K562 (cell line): ENCODE results near the gene PLAAT5. TPM values are rescaled to one million over a fixed set of nuclear protein-coding genes. Genes with fewer than 3 reads are reported as not detected.

Experiments
- CC2D1A ChIP-seq: fragments of 450-650 bp; IDR thresholded peaks from 2 replicates; pipeline ENCODE4 v1.6.1; 2017; ENCODE audit warnings: mild to moderate bottlenecking
- CCNT2 ChIP-seq: IDR thresholded peaks from 2 replicates; pipeline ENCODE4 v1.6.1; 2011; ENCODE audit warnings: borderline replicate concordance, low read depth, mild to moderate bottlenecking, moderate library complexity, mixed read lengths, low read length; ENCODE audit not compliant: insufficient read length; ENCODE audit errors: extremely low read depth
- CHD2 ChIP-seq: IDR thresholded peaks from 2 replicates; pipeline ENCODE4 v1.6.1; 2011; ENCODE audit warnings: low read depth, low read length
- CREB1 ChIP-seq, 2 experiments: sonication (generic) in 1 of 2; formaldehyde crosslinking in 1 of 2; IDR thresholded peaks; 2 replicates each; pipeline versions ENCODE4 v1.6.1 to v1.8.0; 2012 to 2022; ENCODE audit warnings: inconsistent platforms in 1 of 2, mild to moderate bottlenecking in 1 of 2, missing genetic modification reagents in 1 of 2, moderate library complexity in 1 of 2
- ELF1 ChIP-seq: fragments of 200-800 bp; sonication (Bioruptor generic); IDR thresholded peaks from 2 replicates; pipeline ENCODE4 v1.6.1; 2016; ENCODE audit warnings: missing genetic modification characterization, missing compliant biosample characterization
- ETV1 ChIP-seq: fragments of 450-650 bp; conservative IDR thresholded peaks from 2 replicates; pipeline ENCODE4 v1.6.1; 2016; ENCODE audit warnings: missing genetic modification characterization, control low read depth, low read depth, missing compliant biosample characterization
- FOXJ3 ChIP-seq: sonication (generic); formaldehyde crosslinking; IDR thresholded peaks from 2 replicates; pipeline ENCODE4 v1.4.0; 2020; ENCODE audit warnings: mild to moderate bottlenecking, missing genetic modification reagents
- HOXB6 ChIP-seq: fragments of 250-450 bp; sonication (Bioruptor Pico); IDR thresholded peaks from 2 replicates; pipeline ENCODE4 v1.5.1; 2022; ENCODE audit warnings: mild to moderate bottlenecking, borderline replicate concordance
- MTA1 ChIP-seq: fragments of 450-650 bp; IDR thresholded peaks from 2 replicates; pipeline ENCODE4 v1.6.1; 2017; ENCODE audit warnings: borderline replicate concordance
- MXI1 ChIP-seq: IDR thresholded peaks from 2 replicates; pipeline ENCODE4 v1.6.1; 2011; ENCODE audit warnings: low read depth, mild to moderate bottlenecking, improper control_type of control experiment, low read length
- NR1H2 ChIP-seq: sonication (generic); formaldehyde crosslinking; IDR thresholded peaks from 2 replicates; pipeline ENCODE4 v1.4.0; 2020; ENCODE audit warnings: mild to moderate bottlenecking, missing genetic modification reagents
- OTX1 ChIP-seq: fragments of 450-650 bp; formaldehyde crosslinking; IDR thresholded peaks from 2 replicates; pipeline ENCODE4 v1.4.0; 2022; ENCODE audit warnings: mild to moderate bottlenecking
- POLR3A ChIP-seq: IDR thresholded peaks from 2 replicates; pipeline ENCODE4 v1.6.1; 2011; ENCODE audit warnings: borderline replicate concordance, mild to moderate bottlenecking, moderate library complexity; ENCODE audit not compliant: insufficient read length, insufficient read depth; ENCODE audit errors: extremely low read depth
- SAFB2 ChIP-seq: fragments of 200-400 bp; formaldehyde crosslinking; IDR thresholded peaks from 2 replicates; pipeline ENCODE4 v1.6.1; 2018; ENCODE audit warnings: borderline replicate concordance, low read length, low read depth, moderate library complexity; ENCODE audit not compliant: severe bottlenecking
- SIX5 ChIP-seq, 2 experiments: IDR thresholded peaks; 2 replicates each; pipeline ENCODE4 v1.6.1; 2011; ENCODE audit warnings: low read length in 2 of 2, borderline replicate concordance in 1 of 2, low read depth in 1 of 2, mild to moderate bottlenecking in 1 of 2, moderate library complexity in 1 of 2; ENCODE audit not compliant: insufficient read depth in 1 of 2
- TEAD4 ChIP-seq, 2 experiments: sonication (generic) in 1 of 2; formaldehyde crosslinking in 1 of 2; IDR thresholded peaks; 2 replicates each; pipeline versions ENCODE4 v1.6.1 to v1.8.0; 2012 to 2022; ENCODE audit warnings: borderline replicate concordance in 1 of 2, inconsistent platforms in 1 of 2, low read length in 1 of 2, mild to moderate bottlenecking in 1 of 2, missing genetic modification reagents in 1 of 2
- ZNF143 ChIP-seq: sonication (generic); formaldehyde crosslinking; IDR thresholded peaks from 2 replicates; pipeline ENCODE4 v1.9.0; 2022; ENCODE audit warnings: mild to moderate bottlenecking, missing genetic modification reagents
- ZNF224 ChIP-seq: sonication (generic); formaldehyde crosslinking; IDR thresholded peaks from 2 replicates; pipeline ENCODE4 v1.8.0; 2022; ENCODE audit warnings: mild to moderate bottlenecking, missing genetic modification reagents
- polyA plus RNA-seq, 8 experiments: library from polyadenylated mRNA; depleted of rRNA in 4 of 8; stranded (reverse) in 5 of 8; unstranded in 3 of 8; fragments of >200 nt; fragmentation: Nextera tagmentation in 2 of 8; fragmentation: Illumina TruSeq in 1 of 8; extraction: Ambion mirVana in 2 of 8; extraction: Trizol in 1 of 8; gene quantifications; 2 replicates each; pipeline versions ENCODE4 v1.2.1 to v1.2.3, GENCODE V29; 2011 to 2014; ENCODE audit warnings: inconsistent platforms in 1 of 8, missing spikeins in 1 of 8
- total RNA-seq, 7 experiments: library from RNA; depleted of rRNA in 6 of 7; stranded (reverse); fragments of >200 nt in 6 of 7; fragmentation: Illumina TruSeq in 2 of 7; extraction: Trizol in 2 of 7; gene quantifications; 2 replicates each; pipeline versions ENCODE4 v1.2.1 to v1.2.3, GENCODE V29; 2011 to 2021; ENCODE audit warnings: low replicate concordance in 1 of 7
- TF ChIP-seq, protein P1 (sequence below): fragments of 450-650 bp; IDR thresholded peaks from 2 replicates; pipeline ENCODE4 v1.6.1; 2016; ENCODE audit warnings: borderline replicate concordance
- TF ChIP-seq, protein P2 (sequence below): fragments of 250-450 bp; sonication (Bioruptor Pico); IDR thresholded peaks from 2 replicates; pipeline ENCODE4 v1.5.0; 2020; ENCODE audit warnings: mild to moderate bottlenecking
- TF ChIP-seq, protein P3 (sequence below): sonication (generic); formaldehyde crosslinking; IDR thresholded peaks from 2 replicates; pipeline ENCODE4 v1.8.1; 2022; ENCODE audit warnings: missing genetic modification reagents
- TF ChIP-seq, protein P4 (sequence below): conservative IDR thresholded peaks from 2 replicates; pipeline ENCODE4 v1.6.1; 2011; ENCODE audit warnings: low read depth, mild to moderate bottlenecking, low read length; ENCODE audit not compliant: control insufficient read depth

The PLAAT5 gene
- total and polyA plus RNA-seq, 9 of the 15 experiments (the other 6 are each of a cell fraction or from before 2014, with no cell fraction given), result not detected

DNA sequence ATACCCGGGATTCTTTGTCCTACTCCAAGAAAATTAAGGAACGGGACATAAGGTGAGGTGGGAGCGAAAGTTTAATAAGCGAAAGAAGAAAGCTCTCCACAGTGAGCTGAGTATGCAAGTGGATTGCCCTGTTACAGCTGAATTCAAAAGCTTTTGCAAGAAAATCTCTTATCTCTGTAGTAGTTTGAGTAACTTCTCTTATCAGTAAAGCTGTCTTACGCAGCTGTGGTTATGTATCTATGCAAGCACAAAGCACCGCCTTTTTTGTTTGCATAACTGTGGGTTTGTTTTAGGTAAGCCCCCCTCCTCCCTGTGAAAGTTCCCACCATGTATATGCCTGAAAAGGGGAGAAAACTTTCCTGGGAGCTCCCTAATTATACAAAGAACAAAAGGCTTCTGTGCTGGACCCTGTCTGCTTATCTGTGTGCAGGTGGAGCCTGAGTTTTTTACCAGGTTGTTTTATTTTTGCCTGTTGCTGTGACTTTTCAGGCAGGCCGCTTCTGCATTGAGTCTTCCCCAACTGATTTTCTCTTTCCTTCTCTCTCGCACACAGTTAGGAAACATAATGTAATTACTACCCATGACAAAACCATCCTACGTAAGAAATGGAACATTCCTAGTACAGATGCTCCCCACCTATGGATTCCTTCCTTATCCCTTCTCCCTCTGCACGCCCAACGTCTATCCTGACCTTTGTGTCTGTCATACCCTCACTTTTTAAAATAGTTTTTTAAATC is 837 bp upstream of the PLAAT5 start (continued):
- TF ChIP-seq FOXJ3 (no peak), ELF1 (tag) (no peak), OTX1 (no peak), CCNT2 (peak; percentile 33), ZNF224 (CRISPR knock-in tag) (no peak), ZNF143 (CRISPR knock-in tag) (no peak), CREB1 (IDR thresholded peaks at IDR 0.05) (no peak; the same call in 1 of the 2 replicates), CREB1 (CRISPR knock-in tag; IDR thresholded peaks at IDR 0.05) (no peak), MXI1 (no peak), HOXB6 (no peak), CC2D1A (no peak), MTA1 (peak; percentile 30; the same call in 1 of the 2 replicates), SAFB2 (no peak), SIX5 (IDR thresholded peaks at IDR 0.05; ENCODE audit: borderline replicate concordance in 1 of 2, insufficient read depth in 1 of 2, low read depth in 1 of 2, low read length in 2 of 2) (no peak), ETV1 (tag) (no peak), TEAD4 (IDR thresholded peaks at IDR 0.05; ENCODE audit: low read length) (peak; percentile 87), TEAD4 (CRISPR knock-in tag; IDR thresholded peaks at IDR 0.05; ENCODE audit: borderline replicate concordance) (no peak), POLR3A (no peak), CHD2 (no peak), NR1H2 (CRISPR knock-in tag) (no peak)
- TF ChIP-seq, protein P1, sequence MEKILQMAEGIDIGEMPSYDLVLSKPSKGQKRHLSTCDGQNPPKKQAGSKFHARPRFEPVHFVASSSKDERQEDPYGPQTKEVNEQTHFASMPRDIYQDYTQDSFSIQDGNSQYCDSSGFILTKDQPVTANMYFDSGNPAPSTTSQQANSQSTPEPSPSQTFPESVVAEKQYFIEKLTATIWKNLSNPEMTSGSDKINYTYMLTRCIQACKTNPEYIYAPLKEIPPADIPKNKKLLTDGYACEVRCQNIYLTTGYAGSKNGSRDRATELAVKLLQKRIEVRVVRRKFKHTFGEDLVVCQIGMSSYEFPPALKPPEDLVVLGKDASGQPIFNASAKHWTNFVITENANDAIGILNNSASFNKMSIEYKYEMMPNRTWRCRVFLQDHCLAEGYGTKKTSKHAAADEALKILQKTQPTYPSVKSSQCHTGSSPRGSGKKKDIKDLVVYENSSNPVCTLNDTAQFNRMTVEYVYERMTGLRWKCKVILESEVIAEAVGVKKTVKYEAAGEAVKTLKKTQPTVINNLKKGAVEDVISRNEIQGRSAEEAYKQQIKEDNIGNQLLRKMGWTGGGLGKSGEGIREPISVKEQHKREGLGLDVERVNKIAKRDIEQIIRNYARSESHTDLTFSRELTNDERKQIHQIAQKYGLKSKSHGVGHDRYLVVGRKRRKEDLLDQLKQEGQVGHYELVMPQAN, result no peak
- TF ChIP-seq, protein P2, sequence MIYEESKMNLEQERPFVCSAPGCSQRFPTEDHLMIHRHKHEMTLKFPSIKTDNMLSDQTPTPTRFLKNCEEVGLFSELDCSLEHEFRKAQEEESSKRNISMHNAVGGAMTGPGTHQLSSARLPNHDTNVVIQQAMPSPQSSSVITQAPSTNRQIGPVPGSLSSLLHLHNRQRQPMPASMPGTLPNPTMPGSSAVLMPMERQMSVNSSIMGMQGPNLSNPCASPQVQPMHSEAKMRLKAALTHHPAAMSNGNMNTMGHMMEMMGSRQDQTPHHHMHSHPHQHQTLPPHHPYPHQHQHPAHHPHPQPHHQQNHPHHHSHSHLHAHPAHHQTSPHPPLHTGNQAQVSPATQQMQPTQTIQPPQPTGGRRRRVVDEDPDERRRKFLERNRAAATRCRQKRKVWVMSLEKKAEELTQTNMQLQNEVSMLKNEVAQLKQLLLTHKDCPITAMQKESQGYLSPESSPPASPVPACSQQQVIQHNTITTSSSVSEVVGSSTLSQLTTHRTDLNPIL (CRISPR knock-in tag), result no peak
- TF ChIP-seq, protein P3, sequence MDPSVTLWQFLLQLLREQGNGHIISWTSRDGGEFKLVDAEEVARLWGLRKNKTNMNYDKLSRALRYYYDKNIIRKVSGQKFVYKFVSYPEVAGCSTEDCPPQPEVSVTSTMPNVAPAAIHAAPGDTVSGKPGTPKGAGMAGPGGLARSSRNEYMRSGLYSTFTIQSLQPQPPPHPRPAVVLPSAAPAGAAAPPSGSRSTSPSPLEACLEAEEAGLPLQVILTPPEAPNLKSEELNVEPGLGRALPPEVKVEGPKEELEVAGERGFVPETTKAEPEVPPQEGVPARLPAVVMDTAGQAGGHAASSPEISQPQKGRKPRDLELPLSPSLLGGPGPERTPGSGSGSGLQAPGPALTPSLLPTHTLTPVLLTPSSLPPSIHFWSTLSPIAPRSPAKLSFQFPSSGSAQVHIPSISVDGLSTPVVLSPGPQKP (CRISPR knock-in tag), result no peak
- TF ChIP-seq, protein P4, sequence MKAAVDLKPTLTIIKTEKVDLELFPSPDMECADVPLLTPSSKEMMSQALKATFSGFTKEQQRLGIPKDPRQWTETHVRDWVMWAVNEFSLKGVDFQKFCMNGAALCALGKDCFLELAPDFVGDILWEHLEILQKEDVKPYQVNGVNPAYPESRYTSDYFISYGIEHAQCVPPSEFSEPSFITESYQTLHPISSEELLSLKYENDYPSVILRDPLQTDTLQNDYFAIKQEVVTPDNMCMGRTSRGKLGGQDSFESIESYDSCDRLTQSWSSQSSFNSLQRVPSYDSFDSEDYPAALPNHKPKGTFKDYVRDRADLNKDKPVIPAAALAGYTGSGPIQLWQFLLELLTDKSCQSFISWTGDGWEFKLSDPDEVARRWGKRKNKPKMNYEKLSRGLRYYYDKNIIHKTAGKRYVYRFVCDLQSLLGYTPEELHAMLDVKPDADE, result no peak
